Activated T-cell treated with anti-CD3 and anti-CD28 coated beads for 24 hours (primary cell): Measurements from ENCODE around the gene C16orf46.

Experiments used
- DNase-seq: peaks from one replicate; pipeline ENCODE4 v3.0.0-alpha.2; 2020; ENCODE audit warnings: low read depth

The C16orf46 gene

DNA sequence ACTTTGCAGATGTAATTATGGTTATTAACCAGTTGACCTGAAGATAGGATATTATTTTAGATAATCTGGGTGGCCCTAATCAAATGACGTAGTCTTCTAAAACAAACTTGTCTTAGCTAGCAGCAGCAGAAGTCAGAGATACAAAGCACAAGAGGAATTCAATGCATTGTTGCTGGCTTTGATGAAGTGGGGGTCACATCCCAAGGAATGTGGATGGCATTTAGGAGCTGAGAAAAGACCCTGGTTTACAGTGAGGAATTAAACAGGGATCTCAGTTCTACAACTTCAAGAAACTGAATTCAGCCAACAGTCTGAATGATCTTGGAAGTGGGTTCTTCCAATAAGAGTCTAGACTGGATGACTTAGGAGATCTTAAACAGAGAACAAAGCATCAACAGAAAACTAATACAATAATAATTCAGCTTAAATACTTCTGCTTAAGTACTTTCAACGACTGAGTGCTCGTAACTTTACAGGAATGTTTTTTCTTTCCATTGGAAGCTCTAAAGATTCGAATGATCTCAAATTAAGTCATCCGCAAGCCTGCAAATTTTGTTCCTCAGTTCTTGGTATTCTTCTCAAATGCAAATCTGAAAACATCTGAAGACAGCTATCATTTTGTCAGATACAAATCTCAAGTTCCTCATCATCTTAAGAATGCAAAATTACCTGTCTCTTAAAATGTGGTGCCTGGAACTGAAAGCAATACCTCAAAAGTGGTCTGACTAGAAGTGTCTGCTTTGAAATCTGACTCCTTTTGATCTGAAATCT lies 3.3 kb downstream of the C16orf46 start:
- no peak for DNase-seq

DNA sequence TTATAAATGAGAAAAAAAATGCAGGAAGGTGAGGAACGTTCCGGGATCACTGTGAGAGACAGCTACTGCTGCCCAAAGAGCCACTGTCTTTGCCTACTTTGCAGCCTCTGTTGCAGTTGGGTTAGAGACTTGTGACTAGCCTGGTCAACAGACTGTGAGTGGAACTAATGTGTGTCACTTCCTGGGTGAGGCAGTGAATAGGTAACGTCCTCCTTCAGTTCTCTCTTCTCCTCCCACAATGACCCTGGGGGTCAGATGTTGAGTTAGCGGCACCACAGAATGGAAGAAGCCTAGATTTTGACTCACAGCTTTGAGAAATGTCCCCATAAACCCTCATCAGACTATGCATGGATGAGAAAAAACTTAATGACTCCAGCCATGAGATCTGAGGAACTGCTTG lies 5.2 kb downstream of the C16orf46 start:
- DNase-seq: no peak

DNA sequence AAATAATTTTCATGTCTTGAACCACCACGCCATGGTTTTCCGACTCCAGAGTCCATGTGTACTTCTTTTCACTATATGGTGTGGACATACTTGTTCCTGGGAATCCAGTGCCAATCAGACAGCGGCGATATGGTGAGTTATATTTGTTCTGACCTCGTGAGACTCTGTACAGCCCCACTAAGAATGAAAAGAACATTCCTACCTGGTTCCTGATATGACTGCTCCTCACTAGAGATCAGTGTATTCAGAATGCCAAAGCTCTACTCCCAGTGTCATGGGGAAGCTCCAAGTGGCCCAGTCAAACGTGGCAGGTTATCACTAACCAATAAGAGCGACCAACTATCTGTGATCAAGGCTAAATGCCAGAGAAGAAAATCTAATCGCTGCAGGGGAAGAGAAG lies 6.1 kb downstream of the C16orf46 start:
- DNase-seq: no peak

DNA sequence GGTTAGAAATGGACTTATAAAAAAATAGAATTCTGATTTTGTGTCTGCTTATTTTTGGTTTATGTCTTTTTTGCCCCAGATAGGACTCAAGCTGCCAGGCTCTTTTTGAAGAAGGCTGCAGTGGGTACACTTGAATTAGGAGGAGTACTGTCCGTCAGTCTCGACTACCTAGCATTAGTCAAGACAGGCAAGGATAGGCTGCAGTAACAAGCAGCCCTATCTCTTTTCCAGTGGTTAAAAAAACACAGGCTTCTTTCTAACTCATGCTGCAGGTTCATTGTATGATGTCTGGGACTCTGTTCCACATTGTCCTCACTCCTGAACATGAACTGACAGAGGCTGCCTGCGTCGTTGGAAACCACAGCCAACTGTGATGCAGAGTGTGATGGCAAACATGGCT lies 8.0 kb downstream of the C16orf46 start:
- DNase-seq: no peak

DNA sequence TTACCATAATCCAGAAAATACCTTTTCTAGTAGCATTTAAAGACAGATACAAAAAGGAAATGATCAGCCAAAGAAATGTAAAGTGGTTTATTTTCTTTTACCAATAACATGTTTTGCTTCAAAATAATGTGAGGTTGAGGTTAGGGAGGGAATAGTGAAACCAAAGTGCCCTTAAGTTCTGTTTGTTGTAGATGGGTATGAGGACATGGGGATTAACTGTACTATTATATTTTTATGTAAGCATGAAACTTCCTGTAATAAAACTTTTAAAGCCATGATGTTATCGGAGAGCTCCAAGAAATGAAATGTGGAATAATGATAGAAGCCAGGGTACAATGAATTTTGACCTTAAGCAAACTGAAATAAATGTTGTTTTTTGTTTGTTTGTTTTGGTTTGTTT lies 9.9 kb downstream of the C16orf46 start:
- DNase-seq: no peak

DNA sequence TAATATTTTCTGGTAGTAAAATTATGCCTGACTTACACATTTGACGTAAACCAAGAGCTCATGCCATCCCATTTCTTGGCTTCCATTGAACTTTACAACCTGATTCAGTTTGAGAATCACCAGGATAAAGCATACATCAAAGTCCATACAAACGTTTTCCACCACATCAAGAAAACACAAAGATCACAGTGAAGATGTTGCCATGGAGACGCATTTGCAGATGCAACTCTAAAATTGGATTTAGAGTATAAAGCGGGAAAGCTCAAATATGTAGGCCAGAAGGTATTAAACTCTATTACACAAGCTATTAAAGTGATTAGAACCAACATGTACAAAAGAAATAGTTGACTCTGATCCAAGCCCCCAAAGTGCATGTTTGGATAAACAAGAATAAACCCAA lies 10.4 kb downstream of the C16orf46 start:
- DNase-seq: no peak

DNA sequence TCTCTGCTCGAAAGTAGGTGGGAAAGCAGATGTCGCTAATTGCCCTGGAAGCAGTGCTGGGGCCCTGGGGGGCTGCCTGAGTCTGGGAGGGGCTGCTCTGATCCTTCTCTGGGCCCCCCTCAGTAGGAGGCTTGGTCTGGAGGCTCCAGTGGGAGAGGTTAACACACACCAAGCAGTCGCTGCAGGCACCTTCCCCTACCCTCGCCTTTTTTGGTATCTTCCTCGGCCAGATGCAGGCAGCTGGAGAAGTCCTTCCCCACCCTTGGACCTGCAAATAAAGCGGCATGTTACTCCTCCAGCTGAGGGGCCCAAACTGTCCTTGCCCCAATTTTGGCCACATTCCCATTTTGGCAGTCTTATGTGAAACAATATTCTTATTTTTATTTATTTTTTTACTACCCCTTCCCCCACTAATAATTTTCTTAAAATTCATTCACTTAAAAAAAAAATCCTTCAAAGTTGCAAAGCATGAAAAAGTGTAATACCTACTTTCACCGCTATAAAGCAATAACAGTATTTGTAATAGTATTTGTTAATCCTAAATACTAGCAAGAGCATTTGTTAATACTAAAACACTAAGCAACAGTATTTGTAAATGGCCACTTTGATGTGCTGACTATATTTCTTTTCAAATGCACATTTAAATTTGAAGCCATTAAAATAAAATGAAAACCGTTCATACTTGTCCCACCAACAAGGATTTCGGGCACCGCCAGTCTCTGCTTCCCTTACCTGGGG lies 15.0 kb downstream of the C16orf46 start:
- no peak for DNase-seq

DNA sequence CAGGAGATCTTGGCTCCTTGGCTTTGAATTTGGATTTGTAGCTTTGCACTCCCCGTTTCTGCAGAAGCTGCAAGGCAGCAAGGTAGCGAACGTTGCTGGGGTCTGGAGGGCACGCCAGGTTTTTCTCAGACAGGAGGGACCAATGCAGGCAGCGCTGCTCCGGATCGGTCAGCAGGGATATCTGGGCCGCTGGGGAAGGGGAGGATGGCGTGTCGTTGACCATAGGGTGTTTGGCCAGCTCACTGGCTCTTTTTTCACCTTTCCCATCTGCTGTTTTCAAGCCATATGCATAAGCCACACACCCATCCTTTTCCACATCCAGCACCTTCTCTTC lies 15.8 kb downstream of the C16orf46 start:
- DNase-seq: no peak

DNA sequence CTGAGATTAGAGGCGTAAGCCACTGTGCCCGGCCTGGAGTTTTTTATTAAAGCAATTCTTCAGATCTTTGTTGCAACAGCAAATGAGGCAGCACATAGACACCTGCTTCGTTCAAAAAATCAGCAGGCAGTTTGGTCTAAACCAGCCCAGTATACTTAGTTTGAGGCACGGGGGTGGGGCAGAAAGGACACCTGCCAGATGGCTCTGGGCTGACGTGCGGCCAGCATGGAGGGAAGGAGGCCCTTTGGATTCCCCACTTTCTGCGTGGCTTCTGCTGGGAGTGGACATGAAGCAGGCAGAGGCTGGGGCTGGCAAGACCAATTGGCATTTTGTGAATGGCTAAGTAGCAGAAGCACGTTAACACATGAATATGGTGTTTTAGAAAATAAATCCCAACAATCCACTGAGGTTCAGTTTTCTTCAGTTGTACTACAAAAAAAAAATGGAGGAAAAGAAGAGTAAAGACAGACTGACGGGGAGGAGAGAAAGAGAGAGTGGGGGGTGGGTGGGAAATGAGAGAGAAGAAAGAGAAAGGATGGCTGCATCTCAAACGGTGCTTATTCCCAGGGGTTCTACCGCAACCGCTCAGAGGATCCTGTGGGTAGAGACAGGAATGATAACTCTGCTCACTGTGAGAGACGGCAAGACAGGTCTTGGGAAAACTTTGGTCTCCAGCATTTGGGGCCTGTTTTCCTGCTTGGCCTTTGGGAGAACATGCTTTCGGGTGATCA lies 16.3 kb downstream of the C16orf46 start:
- DNase-seq: no peak

DNA sequence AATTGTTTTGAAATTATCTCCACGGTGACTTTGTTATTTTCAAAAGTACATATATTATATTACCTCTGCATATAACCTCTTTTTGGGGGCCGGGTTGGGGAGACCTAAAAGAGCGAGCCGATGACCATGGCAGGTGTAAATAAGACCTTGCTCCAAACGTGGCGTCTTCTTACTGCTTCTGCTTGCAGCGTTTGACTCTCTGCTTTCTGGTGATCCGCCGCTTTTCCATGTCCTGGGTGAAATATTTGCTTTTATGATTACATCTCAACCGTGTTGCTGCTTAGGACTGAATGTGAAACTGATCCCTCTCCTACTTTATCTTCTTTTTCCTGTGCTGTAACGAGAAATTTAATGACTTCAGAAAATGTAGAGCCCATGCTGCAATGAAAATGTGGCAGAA lies 23.3 kb downstream of the C16orf46 start:
- DNase-seq: no peak

DNA sequence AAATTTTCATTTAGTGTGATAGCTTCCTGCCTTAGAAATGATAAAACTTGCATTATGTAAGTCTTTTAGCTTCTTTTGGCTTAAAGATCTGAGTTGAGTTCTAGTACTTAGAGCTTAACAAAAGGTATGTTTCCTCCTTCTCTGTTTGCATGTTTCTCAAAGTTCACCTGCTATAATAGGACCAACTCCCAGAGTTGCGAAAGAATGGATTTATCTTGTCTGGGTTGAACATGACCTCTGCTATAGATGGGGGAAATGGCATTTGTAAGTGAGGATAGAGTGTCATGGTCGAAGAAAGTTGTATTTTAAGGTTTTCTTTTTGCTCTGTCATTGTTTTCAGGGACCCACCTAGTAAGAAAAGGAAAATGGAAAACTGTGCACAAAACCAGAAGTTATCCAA lies 34.2 kb downstream of the C16orf46 start:
- DNase-seq: no peak

DNA sequence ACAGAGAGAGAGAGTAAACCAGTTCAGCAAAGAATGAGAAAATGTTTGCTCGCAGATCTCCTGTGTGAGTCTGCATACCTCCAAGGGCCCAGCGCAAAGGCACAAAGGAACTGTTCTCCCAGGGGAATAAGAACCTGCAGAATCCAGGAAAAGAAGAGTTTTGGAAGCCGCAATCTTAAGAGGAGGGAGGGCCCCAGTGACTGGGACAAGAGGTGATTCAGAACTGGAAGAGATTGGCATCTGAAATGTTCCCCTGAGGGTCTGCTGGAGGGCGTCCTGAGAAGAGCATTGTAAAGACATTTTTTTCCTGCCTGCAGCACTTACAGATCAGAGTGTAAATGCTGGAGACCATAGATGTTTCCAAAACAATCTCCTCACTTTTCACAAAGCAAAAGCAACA lies 35.3 kb downstream of the C16orf46 start:
- DNase-seq: no peak

DNA sequence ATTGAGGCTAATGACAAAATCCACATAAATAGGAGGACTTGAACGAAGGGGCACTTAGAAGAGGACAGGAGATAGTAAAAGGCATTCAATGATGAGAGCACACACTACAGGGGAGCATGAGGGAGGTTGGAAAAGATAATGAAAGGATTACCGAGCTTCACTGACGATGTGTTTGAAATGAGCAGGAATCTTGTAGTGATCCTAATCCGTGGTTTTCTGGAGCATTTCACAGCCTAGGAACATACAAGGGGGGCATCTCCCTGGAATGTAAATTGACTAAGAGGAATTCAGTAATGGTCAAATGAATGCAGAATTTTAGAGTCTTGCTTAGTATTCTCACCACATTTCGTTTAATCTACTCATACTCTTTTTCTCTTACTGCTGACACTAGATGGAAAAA lies 36.2 kb downstream of the C16orf46 start:
- no peak for DNase-seq

DNA sequence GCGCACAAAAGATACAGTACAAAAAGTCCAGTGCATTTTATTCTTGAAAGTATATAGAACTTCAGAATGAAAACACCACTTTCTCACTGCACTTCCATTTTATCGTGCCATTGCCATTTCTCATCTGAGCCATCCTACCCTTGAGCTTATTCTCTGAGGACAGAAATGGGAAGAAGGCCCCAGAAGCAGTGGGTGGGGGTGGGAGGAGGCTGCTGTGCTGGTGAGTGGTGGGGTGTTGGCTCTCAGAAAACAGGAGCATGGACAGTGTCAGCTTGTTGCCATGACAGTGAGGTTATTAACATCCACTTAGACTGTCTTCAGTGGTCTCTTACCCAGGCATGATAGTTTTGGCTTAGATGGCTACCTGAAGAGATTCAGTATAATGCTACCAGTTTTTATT lies 36.9 kb downstream of the C16orf46 start:
- DNase-seq: no peak

DNA sequence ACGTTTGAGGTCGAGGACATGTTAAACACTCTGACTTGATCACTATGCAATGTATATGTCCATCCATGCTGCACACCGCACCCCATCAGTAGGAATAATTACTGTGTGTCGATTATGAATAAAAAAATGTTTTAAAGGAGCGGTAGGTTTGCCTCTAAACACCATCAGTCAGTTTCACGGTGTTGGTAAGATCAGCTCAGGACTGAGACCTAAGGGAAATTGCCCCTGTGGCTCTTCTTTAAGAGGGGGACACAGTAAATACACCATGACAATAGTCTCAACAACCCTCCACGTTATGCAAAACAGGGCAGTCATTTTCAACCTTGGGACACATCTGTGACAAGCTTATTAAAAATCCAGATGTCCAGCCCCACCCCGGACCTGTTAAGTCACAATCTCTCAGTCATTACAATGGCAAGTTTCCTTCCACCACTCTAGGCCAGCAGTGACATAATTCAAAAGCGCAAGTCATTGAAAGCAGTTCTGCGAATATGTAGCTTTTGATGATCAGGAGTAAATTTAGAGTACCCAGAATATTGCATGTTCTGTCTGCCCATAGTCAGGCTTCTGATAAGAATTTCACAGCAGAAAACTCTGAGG lies 40.2 kb downstream of the C16orf46 start:
- no peak for DNase-seq

DNA sequence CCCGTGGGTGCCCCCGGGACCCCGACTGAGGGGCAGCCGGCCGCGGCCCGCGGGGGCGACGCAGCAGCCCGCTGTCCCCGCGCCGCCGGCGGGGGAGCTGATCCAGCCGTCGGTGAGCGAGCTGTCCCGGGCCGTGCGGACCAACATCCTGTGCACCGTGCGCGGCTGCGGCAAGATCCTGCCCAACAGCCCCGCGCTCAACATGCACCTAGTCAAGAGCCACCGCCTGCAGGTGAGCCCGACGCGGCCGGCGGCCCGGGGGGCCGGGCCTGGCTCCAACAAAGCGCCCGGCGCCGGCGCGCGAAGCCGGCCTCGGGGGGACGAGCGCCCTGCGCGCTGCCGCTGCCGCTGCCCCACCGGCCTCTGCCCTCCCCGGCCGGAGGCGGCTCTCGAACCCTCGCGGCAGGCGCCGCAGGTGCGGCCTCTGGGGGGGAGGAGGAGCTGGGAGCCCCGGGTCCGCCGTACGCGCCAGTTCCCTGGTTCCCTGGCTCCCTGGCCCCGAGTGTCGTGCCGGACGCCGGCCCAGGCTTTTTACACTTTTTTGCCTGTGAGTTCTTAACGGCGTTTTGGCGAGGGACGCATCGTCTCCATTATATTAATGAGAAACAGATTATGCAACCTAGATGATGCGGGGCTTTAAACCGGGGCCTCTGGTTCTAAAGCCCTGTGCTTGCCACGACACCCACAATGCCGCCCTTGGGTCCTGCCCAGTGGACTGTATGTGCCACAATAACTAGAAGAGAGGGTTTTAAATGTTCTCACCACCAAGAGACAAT lies 40.9 kb downstream of the C16orf46 start:
- DNase-seq: no peak

DNA sequence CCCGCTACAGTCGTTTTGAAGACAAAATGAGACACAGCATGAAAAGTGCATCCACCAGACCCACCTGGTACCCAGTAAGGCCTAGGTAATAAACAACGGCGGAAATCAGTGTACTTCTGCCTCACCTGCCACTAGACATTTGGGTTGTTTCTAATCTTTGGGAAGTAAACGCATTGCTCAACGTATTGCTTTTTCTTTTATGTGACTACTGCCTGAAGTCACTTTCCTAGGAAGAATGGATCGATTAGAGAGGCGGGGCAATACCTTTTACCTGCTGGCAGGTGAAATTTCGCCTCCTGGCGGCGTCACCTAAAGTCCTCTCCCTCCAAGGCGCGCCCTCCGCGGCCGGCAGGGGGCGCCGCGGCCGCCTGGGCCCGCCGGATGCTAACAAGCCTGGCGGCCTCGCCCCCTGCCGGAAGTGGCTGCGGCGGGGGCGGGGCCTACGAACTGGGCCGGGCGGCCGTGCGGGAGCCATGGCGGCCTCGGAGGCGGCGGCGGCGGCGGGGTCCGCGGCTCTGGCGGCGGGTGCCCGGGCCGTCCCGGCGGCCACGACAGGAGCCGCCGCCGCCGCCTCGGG lies 41.6 kb downstream of the C16orf46 start, which contains the start of gene ATMIN:
Gene ATMIN, plus strand, starts transcription at position 445 of the 577 bp plus-strand sequence. Its CDS starts 29 bp downstream, at position 474.
- peak; percentile 83 for DNase-seq

DNA sequence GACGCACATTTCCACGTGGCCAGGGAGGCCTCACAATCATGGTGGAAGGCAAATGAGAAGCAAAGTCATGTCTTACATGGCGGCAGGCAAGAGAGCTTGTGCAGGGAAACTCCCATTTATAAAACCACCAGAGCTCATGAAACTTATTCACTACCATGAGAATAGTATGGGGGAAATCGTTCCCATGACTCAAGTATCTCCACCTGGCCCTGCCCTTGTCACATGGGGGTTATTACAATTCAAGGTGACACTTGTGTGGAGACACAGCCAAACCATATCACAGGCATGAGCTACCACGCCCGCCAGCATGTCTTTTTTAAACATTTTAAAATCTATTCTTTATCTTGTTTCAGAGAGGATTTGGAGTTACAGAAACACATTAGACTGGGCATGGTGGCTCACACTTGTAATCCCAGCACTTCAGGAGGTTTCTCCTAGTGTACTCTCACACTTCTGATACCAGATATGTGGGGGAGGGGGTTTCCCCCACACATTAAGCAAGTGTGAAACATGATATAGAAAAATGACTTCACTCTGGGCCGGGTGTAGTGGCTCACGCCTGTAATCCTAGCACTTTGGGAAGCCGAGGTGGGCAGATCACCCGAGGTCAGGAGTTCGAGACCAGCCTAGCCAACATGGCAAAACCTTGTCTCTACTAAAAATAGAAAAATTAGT lies 47.0 kb downstream of the C16orf46 start:
- DNase-seq: no peak

DNA sequence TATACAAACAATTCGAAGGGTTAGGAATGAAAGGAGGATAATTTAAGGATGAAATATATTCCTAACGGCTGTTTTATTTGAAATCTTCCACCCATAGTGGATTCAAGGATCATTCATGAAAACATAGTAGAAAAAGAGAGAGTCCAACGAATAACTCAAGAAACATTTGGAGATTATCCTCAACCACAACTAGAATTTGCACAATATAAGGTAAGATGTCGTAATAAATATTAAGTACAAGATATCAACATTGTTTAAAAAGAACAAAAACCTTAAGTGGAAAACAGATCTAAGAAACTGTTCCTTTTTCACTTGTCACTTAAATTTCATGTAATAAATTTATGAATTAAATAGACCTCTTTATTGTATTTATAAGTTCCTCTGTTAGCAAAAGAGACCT lies 50.6 kb downstream of the C16orf46 start:
- DNase-seq: no peak

DNA sequence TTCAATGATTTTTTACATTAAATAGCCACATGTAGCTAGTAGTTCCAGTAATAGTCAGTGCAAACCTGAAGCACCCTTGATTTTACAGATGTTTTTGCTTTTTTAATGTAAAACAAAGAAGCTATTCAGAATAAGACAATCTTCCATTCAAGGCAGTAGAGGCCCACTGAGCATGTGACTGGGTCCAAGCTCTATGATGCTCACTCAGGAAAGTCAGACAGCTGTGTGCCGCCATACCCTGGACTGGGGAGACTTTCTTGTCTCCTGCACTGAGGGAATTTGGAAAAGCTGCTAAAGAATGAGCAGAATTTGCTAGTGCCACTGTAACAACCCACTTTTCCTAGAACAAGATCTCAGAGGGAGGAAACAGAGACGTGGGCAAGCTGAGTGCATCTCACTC lies 58.5 kb downstream of the C16orf46 start:
- DNase-seq: no peak

DNA sequence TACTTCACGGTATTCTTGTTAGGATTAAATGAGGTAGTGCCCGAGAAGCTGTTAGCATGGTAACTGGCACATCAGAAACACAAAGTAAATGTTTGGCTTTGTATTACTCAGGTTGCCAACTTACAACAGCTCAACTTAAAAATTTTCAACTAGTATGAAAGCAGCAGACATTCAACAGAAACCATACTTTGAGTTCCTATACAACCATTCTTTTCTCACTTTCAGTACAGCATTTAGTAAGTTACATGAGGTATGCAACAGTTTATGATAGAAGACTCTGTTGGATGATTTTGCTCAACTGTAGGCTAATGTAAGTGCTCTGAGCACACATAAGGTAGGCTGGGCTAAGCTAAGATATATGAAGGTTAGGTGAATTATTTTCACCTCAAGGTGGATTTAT lies 62.4 kb downstream of the C16orf46 start:
- no peak for DNase-seq
